GM18517 (cell line): ENCODE measurements around the gene EFNA5.
"Not testable (repeated sequence)": the region's sequence is repeated elsewhere in the genome, so short reads cannot be mapped to it uniquely, and the experiment has no call there.

Experiments used
- ATAC-seq: cut with Tn5 transposase; IDR thresholded peaks from one replicate; pipeline ENCODE4 v1.9.1; 2021; ENCODE audit warnings: mild to moderate bottlenecking, moderate library complexity; ENCODE audit not compliant: unreplicated experiment

The EFNA5 gene

DNA sequence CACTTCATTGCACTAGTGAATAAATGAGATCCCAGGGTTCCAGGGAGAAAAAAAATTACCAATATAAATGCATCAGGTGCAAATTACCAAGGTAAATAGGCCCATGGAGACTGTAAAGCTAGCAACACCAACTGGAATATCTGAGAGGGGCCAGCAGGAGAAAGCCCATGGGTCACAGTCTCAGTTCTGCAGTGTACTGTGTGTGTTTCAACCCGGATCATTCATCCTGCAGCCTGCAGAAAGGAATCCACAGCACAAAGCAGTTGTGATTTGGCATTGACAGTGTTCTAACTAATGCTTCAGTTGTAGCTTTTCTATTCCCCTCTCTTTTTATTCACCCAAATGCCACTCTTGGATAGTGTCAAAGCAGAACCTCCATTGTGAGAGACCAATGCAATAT, 171.0 kb downstream of the EFNA5 start:
- no peak for ATAC-seq

DNA sequence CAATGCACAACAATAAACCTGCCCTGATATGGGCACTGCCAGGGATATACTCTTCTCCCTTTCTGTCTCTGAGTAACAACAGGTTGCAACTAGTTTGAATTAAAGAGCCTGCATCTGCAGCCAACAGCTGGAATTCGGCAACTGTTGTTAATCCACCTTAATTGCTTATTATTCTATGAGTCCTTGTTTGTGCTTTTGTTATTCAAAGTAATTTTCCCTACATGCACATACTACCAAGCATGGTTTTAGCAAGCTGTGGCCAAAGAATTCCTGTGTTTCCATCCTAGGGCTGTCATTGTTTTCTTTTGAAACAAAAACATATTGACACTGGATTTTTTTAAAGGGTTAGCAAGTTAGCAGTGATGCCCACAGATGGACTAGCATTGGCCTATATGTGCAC, 171.5 kb downstream of the EFNA5 start:
- ATAC-seq, result no peak

DNA sequence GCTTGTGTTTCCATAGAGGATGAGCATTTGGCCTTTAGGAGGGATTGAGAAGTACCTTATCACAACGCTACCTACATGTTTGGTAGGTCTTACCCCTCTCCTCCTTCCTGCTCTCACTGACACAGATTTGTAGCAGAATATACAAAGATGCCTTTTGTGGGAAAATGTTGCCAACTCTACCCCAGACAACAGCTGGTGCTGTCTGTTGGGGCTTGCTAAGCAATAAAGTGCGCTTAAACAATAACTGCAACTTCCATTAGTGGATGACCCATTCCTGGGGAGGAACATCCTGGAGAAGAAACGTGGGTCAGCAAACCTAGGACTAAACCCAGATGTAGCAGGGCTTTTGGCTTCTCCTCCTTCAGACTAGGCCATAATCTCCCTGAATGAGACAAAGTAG, 174.3 kb downstream of the EFNA5 start:
- ATAC-seq, result no peak

DNA sequence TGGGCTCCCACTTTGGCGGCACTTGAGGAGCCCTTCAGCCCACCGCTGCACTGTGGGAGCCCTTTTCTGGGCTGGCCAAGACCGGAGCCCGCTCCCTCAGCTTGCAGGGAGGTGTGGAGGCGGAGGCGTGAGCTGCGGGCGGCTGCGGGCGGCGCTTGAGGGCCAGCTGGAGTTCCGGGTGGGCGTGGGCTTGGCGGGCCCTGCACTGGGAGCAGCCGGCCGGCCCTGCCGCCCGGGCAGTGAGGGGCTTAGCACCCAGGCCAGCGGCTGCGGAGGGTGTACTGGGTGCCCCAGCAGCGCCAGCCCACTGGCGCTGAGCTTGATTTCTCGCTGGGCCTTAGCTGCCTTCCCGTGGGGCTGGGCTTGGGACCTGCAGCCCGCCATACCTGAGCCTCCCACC, 176.6 kb downstream of the EFNA5 start:
- not testable (repeated sequence) for ATAC-seq

DNA sequence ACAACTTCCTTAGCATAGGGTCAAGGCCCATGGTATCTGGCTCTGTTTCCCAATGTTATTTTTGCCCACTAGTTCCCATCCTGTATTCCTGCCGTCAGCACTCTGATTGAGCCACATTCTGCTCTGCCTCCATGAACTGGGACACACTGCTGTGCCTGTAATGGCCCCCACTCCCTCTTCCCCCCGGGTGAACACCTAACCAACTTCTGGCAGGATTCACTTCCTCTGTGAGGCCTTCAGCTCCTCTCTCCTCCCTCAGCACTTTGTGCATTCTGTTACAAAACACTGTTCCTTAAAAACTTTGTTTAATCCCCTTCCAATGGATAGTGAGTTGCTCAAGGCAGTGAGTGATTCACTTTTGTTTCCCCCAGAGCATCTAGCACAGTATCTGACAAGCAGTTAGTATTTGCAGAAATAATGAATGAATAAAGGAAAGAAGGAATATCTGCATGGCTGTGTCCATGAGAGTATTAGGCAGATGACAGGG, 183.6 kb downstream of the EFNA5 start:
- no peak for ATAC-seq

DNA sequence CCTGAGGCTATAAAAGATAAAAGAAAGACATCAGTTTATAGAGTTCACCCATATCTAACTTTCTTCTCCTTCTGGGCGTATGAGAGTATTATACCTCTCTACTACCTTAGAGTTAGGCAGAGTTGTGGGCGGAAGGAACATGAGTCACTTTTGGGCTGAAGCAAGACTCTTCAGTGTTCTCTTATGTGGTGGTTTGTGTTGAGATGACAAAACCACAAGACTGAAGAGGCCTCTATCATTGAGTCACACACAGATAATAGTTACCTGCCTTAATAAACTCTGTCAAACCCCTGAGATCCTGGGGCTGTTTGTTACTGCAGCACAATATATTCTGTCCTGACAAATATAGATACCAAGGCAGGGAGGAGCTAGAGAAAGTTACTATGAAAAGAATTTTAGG, 184.2 kb downstream of the EFNA5 start:
- ATAC-seq, result no peak

DNA sequence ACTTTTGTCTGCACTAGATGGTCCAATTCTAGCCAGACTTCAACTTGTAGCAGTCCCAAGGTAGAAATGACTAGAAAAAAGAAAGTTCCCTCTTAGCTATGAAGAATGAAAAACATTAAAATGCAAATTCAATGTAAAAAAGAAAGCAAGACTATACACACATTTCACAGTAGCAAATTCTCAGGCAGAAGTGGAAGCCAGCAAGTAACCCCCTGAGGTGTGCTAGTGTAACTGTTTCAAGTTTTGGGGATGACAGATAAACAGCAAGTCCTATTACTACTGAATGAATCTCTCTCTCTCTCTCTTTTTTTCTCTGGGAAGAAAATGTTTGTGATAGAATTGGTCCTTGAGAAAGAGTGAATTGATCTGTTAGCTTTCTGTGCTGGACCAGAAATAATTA, 185.6 kb downstream of the EFNA5 start:
- ATAC-seq, result peak; percentile 71

DNA sequence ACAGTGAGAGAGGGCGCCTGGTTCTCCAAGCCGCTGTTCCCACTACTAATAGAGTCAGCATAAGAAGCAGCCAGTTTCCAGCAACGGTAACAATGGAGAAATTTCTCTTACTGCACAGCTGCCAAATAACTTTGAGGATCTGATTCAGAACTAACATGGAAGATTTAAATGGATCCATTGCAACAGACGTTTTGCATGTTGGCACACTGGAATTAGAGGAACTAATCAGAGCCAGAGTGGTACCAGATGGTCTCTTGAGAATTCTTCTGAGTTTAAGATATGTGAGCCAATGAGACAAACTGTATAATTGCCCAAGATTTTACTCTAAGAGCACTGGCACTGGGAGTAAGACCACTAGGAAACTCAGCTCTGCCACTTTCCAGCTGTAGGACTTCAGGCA, 186.5 kb downstream of the EFNA5 start:
- ATAC-seq, result no peak

DNA sequence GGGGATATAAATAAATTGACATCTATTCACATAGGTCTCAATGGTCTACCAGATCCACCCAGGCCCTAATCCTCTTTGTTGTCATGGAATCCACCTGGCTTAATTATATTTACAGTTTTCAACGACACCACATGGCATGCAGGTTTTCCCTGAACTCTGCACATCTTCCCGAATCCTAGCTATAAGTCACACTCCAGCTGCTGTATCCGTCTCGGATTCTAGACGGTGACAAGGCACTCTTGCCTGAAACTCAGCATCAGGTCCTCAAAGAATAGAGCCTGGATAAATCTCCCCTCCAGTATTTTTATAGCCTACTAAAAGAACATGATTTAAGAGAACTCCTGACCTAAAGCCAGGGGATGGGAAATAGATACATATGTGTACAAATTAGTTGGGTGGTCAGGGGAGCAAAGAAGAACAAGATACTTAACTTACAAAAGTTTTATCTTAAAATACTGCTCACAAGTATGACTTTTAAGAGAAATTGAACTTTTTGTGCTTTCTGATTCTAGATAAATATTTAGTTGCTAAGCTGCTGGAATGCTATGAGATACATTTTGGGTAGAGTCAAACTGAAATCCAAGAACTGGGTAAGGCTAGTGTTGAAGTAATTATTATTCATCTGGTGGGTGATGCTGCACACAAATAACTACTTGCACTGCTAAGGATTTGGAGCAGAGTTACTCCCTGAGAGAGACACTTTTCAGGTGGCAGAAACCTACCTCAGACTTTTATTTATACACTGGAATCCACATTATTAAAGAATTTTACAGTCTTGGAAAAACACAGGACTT, 187.3 kb downstream of the EFNA5 start:
- no peak for ATAC-seq

DNA sequence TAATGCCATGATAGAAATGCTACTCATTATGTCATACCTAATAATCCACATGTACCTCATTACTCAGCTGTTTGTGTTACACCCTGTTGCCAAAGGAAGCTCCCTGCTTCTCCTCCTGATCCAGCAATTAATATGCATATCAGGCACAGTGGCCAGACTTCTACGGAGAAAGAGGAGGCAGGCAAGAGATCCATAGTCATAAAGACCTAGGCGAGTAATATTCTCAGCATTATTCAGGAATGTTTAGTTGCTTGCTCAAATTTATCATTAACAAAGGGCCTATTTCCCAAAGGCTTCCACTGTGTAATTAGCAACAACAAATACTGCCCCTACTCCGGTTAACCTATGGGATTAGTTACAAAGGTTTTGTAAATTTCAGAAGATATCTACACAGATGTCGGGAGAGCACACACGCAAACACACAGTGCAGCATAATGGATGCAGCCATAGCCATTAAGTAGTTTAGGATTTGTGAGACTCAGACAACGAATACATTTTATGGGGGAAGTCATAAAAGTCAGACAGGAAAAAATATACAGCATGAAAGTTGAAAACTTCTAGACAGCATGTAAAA, 192.6 kb downstream of the EFNA5 start:
- no peak for ATAC-seq

DNA sequence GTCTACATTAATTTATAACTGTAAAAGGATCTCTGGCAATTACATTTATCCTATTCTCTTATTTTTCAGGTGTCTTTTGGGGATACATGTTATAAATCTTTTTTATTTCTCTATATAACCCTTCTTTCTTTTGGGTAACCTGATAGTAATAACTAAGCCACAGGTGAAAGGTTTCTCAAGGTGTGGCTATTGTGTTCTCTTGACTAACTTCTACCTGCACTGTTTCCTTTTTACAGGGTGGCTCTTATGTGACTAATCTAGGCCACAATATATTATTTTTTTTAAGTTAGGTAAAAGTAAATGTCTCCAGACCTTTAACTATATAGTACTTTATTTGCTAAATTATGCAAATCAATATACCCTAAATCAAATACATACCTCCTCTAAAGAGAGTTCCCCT, 193.2 kb downstream of the EFNA5 start:
- ATAC-seq, result no peak

DNA sequence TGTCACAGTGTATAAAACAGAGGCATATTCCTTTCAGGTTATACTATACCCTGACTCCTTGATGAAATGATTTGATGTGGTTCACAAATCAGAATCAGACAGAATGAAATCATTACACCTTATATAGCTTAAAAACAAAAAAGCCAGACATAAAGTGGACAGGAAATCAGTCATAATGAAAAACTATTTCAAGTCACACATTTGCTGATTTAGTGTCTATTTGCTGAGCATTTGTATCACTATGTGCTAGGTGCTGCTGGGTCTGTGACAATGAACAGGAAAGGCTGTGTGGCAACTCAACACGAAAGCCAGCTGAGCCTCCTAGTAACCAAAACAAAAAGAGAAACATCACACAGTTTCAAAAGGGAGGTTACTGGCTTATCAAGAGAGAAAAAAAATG, 194.0 kb downstream of the EFNA5 start:
- ATAC-seq, result peak; percentile 95

DNA sequence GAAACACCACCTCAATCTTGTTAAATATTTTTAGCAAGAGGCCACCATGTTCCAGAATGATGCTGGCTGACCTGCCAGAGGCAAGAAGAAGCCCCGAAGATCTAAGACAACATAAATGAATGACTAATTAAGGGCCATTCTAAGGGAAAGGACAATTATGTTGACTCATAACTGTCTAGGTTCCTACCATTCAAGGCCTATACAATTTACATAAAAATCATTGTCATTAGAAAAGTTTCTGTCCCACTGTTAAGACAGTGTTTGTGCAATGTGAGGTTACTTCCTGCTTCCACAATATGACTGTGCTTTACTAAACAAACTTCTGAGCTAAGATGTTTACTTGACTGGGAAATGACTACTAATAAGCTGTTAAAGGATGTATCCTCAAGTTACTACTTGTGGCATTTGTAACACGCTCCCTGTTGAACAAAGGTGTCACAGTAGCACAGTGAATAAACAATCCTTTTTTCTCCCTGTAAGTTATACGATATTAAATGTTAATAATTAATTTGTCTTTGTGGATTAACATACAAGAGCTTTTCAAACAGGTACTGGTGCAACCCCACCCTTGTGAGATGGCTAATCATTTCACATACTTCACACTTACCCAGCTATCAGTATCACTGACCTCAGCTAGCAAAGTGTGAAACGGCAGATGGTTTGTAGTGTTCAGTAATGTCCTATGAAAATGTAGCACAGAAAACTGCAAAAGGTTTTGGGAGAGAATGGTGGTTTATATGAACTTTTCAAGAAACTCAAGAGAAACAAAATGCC, 195.8 kb downstream of the EFNA5 start:
- peak; percentile 51 for ATAC-seq

DNA sequence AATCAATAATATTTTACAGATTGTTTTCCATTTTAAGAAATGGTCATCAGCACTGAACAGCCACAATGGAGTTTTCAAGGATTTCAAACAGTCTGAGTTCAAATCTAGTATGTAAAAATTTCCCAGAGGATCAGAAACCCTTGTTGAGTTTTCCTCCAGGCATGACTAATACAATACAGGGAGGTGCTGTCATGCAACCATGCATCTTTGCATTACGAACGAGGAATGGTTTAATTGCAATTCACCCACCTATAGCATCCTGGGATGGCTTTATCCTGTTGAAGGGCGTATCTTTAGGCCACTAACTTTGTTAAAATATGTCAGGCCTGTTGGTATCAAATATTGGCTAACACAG, 196.4 kb downstream of the EFNA5 start:
- no peak for ATAC-seq

DNA sequence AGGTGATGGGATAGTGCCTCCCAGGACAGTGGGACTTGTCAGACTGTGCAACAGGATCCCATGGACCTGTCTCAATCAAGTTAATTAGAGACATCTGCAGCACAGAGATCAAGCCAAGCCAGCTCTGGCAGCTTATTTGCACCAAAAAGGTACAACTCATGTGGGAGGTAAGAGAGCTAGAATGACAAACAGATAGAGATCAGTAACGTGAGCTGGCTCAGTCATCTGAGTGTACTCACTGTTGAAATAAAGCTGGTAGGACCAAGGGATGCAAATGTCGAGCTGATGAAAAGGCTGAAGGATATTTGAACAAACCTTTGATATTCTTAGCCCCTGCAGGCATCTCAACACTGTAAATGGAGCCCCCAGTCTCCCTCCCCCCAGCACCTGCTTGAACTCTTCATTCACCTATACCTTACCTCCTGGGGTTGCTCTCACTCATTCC, 198.1 kb downstream of the EFNA5 start:
- ATAC-seq, result no peak

DNA sequence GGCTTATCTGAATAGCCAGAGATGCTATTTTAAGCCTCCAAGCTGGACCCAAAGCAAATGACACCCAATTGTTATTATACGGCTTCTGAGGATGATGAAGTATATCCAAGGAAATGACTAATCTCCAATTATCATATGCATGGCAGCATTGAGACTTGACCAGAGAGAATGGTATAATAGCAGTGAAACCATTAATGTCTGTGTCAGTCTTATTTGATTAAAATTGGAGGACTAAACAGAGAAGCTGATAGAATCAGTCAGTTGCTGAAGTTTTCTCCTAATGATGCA, 200.5 kb downstream of the EFNA5 start:
- no peak for ATAC-seq

DNA sequence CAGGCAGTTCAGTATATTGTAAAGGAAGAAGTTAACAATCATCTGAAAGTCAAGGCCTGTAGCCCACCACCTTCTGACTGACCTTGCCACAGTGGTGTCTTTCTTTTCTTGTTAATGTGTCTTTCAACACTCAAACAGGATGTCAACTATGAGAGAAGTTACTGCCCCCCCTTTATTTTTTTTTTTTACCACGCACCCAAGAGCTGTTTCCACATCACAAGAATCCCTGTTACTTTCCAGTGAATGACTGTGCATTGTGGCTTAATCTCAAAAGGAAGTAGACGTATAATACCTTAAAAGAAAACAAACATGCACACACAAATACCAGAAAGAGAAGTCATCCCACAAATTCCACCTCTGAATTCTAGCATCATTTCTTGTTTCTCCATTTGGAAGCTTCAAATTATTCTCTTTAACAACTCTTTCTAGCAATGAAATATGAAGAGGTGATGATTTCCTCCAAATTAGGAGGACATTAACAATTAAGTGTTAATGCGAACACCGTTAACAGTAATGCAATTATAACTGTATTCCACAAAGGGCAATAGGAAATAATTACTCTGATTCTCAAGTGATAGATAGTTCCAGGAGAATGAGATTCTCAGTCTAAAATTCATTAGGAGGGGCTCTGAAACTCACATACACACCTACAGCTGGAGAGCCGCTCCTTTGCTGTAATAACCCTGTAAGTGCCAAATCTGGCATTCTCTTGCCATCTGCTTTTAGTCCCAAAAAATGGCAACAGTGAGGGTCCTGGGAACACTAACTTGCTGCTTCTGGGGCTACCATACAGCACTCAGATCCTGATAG, 201.0 kb downstream of the EFNA5 start:
- no peak for ATAC-seq

DNA sequence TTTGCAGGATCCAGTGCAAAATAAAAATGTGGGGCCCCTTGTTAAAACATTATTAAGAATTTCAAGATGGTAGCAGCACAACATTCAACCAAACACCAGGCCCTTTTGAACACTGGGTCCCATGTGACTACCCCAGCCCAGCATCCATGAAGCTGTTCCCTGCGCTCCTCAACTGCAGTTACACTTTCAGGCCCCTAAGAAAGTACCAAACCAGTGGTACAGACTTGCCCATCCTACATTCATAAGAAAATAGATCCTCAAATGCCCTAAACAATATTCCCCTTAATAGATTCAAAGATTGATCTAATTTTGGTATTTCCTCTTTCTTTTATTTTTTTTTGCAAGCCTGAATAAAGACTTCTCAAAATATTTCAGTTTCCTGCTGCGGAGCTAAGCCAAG, 201.7 kb downstream of the EFNA5 start:
- no peak for ATAC-seq

DNA sequence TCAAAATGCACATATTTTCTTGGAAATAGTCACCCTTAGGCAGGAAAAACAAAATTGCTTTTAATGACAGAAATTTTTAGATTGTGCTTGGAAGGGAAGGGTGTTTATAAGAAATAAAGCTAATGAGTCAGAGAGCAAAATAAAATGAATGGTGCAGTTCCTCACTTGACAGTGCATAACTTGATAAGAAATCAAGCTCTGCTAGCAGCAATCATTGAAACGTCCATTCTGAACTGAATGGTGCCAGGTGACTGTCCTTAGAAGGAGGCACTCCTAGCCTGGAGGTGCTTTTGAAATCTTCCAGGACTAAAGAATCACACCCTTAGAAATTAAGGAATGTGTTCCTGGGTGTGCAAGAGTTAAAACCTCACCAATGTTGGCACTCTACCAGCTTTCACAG, 202.5 kb downstream of the EFNA5 start:
- no peak for ATAC-seq

DNA sequence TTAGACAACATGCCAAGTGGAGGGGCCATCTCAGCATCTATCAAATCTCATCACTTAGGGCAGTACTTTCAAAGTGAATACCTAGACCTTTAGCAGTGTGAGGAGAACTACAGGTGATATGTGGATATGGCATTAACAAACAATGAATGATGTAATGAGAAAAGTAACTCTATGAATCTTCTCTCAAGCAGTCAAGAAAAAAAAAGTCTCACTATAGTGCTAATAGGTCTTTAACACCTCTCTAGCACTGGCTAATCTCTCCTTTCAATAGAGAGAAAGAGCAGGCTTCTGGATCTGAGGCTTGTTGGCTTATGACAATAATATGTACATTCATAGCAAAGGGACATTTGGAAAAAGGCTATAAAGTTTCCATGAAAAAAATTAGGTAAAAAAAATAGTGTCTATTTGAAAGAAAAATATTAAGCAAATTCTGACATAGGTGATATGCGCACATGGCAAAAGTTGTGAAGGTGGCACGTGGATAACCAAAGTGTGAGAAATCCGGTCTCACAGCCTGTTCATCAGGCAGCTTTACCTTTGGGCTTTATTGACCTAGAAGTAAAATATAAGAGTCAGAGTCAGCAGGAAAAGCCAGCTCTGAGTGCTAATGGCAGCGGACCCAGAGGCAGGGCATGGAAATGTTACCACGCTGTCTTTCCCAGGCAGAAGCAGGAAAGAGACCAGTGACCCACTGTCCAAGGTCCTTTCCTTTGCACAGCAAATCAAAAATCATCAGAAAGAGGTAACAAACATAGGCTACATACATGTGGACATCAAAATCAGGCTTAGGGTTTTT, 203.4 kb downstream of the EFNA5 start:
- no peak for ATAC-seq
